ENCODE results near the gene COA1. TPM values are rescaled to one million over a fixed set of nuclear protein-coding genes. Genes with fewer than 3 reads are reported as not detected.
A peak's percentile ranks its signal among the peaks of the same experiment; 100 is the strongest.

Gene COA1
- total and polyA plus RNA-seq, 2 donors (not counting 3 experiments of a cell fraction or from before 2014, with no cell fraction given) = 38.1 to 55.1 TPM

DNA sequence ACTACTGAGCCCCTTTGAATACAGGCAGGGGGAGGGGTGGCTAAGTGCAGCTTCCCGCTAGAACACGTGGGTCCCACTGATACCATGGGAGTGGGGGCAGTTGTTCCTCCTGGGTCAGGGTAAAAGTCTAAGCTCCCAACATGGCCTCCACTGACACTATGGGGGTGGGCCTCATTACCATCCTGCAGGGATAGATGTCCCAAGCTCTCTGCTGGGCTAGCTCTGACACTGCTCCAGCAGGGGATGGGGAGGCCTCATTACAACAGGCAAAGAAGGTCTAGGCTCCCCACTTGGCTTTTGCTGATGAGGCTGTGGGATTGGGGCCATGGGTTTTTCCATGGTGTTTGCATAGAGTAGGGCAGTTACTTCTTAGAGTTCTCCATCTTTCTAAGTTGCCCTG, 94.9 kb downstream of the COA1 start:
- no peaks in the 10 kb centered on the region for H3K27me3 ChIP-seq (ENCODE audit: control insufficient read depth in 2 of 2, insufficient read depth in 2 of 2, low read length in 2 of 2)
- H3K9ac ChIP-seq (replicated peaks; ENCODE audit: extremely low read depth, insufficient read depth, low read length) = no peak overlapping the region
- peaks cover 26% of the 10 kb centered on the region for H3K4me1 ChIP-seq (ENCODE audit: control insufficient read depth, extremely low read depth, insufficient read depth, low read length)
- DNase-seq (ENCODE audit: low read depth, low spot score) (no peak), FAIRE-seq (no peak)
- H3K27ac ChIP-seq (ENCODE audit: insufficient read depth, low read depth, low read length) = no peak overlapping the region
- no peak overlapping the region for H2AFZ ChIP-seq (ENCODE audit: low read depth, low read length)
- H3K4me2 ChIP-seq (ENCODE audit: insufficient read depth, low read length) = no peak overlapping the region
- intact Hi-C loops (cut with micrococcal nuclease) = no loop called here
- no peaks in the 10 kb centered on the region for H4K20me1 ChIP-seq (replicated peaks; ENCODE audit: control insufficient read depth, extremely low read depth, insufficient read depth, low read length)
- no peaks in the 10 kb centered on the region for H3K9me1 ChIP-seq (replicated peaks; ENCODE audit: control insufficient read depth, extremely low read depth, insufficient read depth, low read length)
- ChIA-PET CTCF (interaction anchor here (1.9 kb wide), 1 partner anchor 52 kb away, joined by 6 read pairs; the partner anchor contains the start of gene STK17A), POLR2A (no interaction called here)
- BruUV-seq (replicated peaks) = no TSS peak
- peaks cover 6 to 23% of the 10 kb centered on the region in 2 experiments for H3K36me3 ChIP-seq (ENCODE audit: control insufficient read depth in 2 of 2, extremely low read depth in 1 of 2, insufficient read depth in 2 of 2, low read length in 2 of 2)
- no peaks in the 10 kb centered on the region for H3K9me3 ChIP-seq (replicated peaks; ENCODE audit: control insufficient read depth, insufficient read depth, low read length)
- peaks cover 44% of the 10 kb centered on the region for H3K79me2 ChIP-seq (ENCODE audit: control insufficient read depth, insufficient read depth, low read length)
- no peak for TF ChIP-seq GATA2 (IDR thresholded peaks at IDR 0.05; ENCODE audit: insufficient read depth, insufficient read length, low read depth, low read length)
- no peak for TF ChIP-seq MYC (IDR thresholded peaks at IDR 0.05; ENCODE audit: low read depth, low read length)
- TF ChIP-seq, protein P1, sequence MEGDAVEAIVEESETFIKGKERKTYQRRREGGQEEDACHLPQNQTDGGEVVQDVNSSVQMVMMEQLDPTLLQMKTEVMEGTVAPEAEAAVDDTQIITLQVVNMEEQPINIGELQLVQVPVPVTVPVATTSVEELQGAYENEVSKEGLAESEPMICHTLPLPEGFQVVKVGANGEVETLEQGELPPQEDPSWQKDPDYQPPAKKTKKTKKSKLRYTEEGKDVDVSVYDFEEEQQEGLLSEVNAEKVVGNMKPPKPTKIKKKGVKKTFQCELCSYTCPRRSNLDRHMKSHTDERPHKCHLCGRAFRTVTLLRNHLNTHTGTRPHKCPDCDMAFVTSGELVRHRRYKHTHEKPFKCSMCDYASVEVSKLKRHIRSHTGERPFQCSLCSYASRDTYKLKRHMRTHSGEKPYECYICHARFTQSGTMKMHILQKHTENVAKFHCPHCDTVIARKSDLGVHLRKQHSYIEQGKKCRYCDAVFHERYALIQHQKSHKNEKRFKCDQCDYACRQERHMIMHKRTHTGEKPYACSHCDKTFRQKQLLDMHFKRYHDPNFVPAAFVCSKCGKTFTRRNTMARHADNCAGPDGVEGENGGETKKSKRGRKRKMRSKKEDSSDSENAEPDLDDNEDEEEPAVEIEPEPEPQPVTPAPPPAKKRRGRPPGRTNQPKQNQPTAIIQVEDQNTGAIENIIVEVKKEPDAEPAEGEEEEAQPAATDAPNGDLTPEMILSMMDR (IDR thresholded peaks at IDR 0.05; ENCODE audit: extremely low read depth in 1 of 2, insufficient read depth in 1 of 2, low read depth in 1 of 2, low read length in 2 of 2) = no peak
- peak; percentile 38 for TF ChIP-seq POLR2A (IDR thresholded peaks at IDR 0.05; ENCODE audit: low read depth, low read length)
- no peak for TF ChIP-seq POLR2AphosphoS5 (IDR thresholded peaks at IDR 0.05; ENCODE audit: insufficient read depth, low read depth, low read length)
- no peak for TF ChIP-seq FOS (IDR thresholded peaks at IDR 0.05; ENCODE audit: borderline replicate concordance, insufficient read depth, low read length)
- TF ChIP-seq EZH2 (IDR thresholded peaks at IDR 0.05; ENCODE audit: borderline replicate concordance, low read depth, low read length, severe bottlenecking) = no peak
- TF ChIP-seq, protein P2, sequence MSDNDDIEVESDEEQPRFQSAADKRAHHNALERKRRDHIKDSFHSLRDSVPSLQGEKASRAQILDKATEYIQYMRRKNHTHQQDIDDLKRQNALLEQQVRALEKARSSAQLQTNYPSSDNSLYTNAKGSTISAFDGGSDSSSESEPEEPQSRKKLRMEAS (IDR thresholded peaks at IDR 0.05; ENCODE audit: insufficient read depth, insufficient read length) = no peak
- TF ChIP-seq JUN (IDR thresholded peaks at IDR 0.05; ENCODE audit: borderline replicate concordance, insufficient read depth, insufficient read length, low read depth) = no peak
- dilution Hi-C loops (cut with MboI; ENCODE audit: extremely low pct_ligation_motif_present, low sequenced_read_pairs) = no loop called here
- H3K4me3 ChIP-seq (replicated peaks in 1 of 3; ENCODE audit: insufficient read depth in 1 of 3, low read depth in 1 of 3, low read length in 3 of 3) = no peak overlapping the region
